IPS-20b (cell line): Measurements from ENCODE around the gene CSF3.
"Not testable (repeated sequence)": the region's sequence is repeated elsewhere in the genome, so short reads cannot be mapped to it uniquely, and the experiment has no call there.

ENCODE experiments used
- H3K27ac ChIP-seq: one replicate; pipeline ENCODE4 v1.5.1; 2013; ENCODE audit warnings: low read length
- H3K27me3 ChIP-seq: 2 replicates; pipeline ENCODE4 v1.6.1; 2013; ENCODE audit warnings: mild to moderate bottlenecking, low read length, inconsistent platforms; ENCODE audit not compliant: insufficient read depth
- H3K36me3 ChIP-seq: 2 replicates; pipeline ENCODE4 v1.6.1; 2013; ENCODE audit warnings: low read depth, mild to moderate bottlenecking, inconsistent platforms, low read length, moderate library complexity; ENCODE audit not compliant: insufficient read depth
- H3K4me1 ChIP-seq: 2 replicates; pipeline ENCODE4 v1.6.1; 2013; ENCODE audit warnings: mild to moderate bottlenecking, control low read depth, inconsistent platforms, low read length, moderate library complexity; ENCODE audit not compliant: insufficient read depth
- H3K4me3 ChIP-seq: 2 replicates; pipeline ENCODE4 v1.5.1; 2013; ENCODE audit warnings: mild to moderate bottlenecking, low read length, inconsistent platforms
- H3K9ac ChIP-seq: 2 replicates; pipeline ENCODE4 v1.6.1; 2013; ENCODE audit warnings: low read depth, mild to moderate bottlenecking, inconsistent platforms, low read length, moderate library complexity
- H3K9me3 ChIP-seq: 2 replicates; pipeline ENCODE4 v1.6.1; 2013; ENCODE audit warnings: mild to moderate bottlenecking, low read depth, low read length, inconsistent platforms; ENCODE audit not compliant: insufficient read depth

The CSF3 gene

DNA sequence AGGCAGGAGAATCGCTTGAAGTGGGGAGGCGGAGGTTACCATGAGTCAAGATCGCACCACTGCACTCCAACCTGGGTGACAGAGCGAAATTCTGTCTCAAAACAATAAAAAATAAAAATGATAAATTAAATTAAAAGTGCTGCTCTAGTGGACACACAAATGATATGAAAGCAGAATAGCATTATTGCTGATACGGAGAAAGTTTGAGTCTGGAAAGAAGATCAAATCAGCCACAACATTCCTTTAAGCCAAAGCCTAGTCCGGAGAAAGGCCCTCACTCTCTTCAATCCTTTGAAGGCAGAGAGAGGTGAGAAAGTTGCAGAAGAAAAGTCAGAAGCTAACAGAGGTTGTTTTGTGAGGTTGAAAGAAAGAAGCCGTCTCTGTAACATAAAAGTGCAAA is 15.1 kb upstream of the CSF3 start:
- no peaks in the 10 kb centered on the region for H3K9me3 ChIP-seq
- H3K9ac ChIP-seq = no peak overlapping the region
- peaks cover 29% of the 10 kb centered on the region for H3K36me3 ChIP-seq
- H3K27ac ChIP-seq = no peak overlapping the region
- no peak overlapping the region for H3K4me3 ChIP-seq
- H3K4me1 ChIP-seq = no peaks in the 10 kb centered on the region
- H3K27me3 ChIP-seq = no peaks in the 10 kb centered on the region

DNA sequence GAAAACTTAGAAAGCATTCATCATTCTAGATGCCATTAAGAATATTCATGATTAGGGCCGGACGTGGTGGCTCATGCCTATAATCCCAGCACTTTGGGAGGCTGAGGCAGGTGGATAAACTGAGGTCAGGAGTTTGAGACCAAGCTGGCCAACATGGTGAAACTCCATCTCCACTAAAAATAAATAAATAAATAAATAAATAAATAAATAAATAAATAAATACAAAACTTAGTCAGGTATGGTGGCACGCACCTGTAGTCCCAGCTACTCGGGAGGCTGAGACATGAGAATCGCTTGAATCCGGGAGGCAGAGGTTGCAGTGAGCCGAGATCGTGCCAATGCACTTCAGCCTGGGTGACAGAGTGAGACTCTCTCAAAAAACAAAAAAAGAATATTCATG is 13.9 kb upstream of the CSF3 start:
- peaks cover 18% of the 10 kb centered on the region for H3K36me3 ChIP-seq
- not testable (repeated sequence) for H3K4me3 ChIP-seq, H3K27ac ChIP-seq, H3K9me3 ChIP-seq, H3K27me3 ChIP-seq, H3K9ac ChIP-seq, H3K4me1 ChIP-seq

DNA sequence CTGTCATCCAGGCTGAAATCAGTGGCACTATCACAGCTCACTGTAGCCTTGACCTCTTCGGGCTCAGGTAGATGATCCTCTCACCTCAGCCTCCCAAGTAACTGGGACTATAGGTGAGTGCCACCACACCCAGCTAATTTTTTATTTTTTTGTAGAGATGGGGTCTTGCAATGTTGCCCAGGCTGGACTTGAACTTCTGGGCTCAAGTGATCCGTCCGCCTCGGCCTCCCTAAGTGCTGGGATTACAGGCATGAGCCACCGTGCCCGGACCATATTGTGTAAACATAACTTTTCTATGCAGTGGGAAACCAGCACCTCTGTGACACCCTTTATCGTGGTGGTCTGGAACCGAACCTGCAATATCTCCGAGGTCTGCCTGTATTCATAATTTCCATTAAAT is 11.2 kb upstream of the CSF3 start:
- no peaks in the 10 kb centered on the region for H3K36me3 ChIP-seq
- no peak overlapping the region for H3K4me3 ChIP-seq
- no peaks in the 10 kb centered on the region for H3K9me3 ChIP-seq
- no peak overlapping the region for H3K27ac ChIP-seq
- H3K27me3 ChIP-seq = no peaks in the 10 kb centered on the region
- H3K4me1 ChIP-seq = no peaks in the 10 kb centered on the region
- H3K9ac ChIP-seq = no peak overlapping the region

DNA sequence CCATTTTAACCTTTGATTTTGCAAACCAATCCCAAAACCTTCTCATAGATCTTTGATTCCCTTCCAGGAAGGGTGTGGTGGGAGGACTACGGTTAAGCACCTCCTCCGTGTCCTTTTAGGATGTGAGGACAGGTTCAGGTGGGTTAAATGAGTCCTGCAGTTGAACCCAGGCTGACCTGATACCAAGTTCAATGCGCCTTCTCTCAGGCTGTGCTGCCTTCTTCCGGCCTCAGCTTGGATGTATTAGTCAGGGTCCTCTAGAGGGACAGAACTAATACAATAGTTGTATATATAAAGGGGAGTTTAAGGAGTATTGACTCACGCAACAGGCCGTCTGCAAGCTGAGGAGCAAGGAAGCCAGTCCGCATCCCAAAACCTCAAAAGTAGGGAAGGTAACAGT is 10.5 kb upstream of the CSF3 start:
- H3K9ac ChIP-seq = no peak overlapping the region
- no peak overlapping the region for H3K27ac ChIP-seq
- no peaks in the 10 kb centered on the region for H3K27me3 ChIP-seq
- no peaks in the 10 kb centered on the region for H3K36me3 ChIP-seq
- H3K4me1 ChIP-seq = no peaks in the 10 kb centered on the region
- no peak overlapping the region for H3K4me3 ChIP-seq
- no peaks in the 10 kb centered on the region for H3K9me3 ChIP-seq

DNA sequence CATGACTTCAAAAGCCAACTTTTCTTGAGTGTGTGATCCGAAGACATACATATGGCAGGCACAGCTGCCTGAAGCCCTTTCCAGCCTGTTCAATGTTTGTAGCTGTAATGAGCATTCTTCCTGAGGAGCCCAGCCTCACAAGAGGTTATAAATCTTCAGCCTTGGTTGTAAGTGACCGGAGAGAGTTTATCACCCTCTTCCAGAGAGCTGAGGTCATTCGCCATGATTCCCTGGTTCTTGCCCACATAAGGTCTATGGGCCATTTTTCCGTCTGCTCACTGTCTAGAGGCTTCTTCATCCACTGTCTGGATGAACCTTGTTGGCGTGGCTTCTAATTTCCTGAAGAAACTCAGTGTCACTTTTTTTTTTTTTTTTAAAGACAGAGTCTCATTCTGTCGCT is 9.7 kb upstream of the CSF3 start:
- H3K27me3 ChIP-seq = no peaks in the 10 kb centered on the region
- H3K36me3 ChIP-seq = no peaks in the 10 kb centered on the region
- no peaks in the 10 kb centered on the region for H3K4me1 ChIP-seq
- H3K9ac ChIP-seq = no peak overlapping the region
- no peak overlapping the region for H3K27ac ChIP-seq
- no peak overlapping the region for H3K4me3 ChIP-seq
- H3K9me3 ChIP-seq = no peaks in the 10 kb centered on the region

DNA sequence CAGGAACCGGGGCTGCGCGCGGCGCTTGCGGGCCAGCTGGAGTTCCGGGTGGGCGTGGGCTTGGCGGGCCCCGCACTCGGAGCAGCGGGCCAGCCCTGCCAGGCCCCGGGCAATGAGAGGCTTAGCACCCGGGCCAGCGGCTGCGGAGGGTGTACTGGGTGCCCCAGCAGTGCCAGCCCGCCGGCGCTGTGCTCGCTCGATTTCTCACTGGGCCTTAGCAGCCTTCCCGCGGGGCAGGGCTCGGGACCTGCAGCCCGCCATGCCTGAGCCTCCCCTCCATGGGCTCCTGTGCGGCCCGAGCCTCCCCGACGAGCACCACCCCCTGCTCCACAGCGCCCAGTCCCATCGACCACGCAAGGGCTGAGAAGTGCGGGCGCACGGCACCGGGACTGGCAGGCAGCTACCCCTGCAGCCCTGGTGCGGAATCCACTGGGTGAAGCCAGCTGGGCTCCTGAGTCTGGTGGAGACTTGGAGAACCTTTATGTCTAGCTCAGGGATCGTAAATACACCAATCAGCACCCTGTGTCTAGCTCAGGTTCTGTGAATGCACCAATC is 4.2 kb upstream of the CSF3 start:
- not testable (repeated sequence) for H3K36me3 ChIP-seq, H3K27me3 ChIP-seq, H3K9ac ChIP-seq, H3K27ac ChIP-seq, H3K4me1 ChIP-seq, H3K4me3 ChIP-seq, H3K9me3 ChIP-seq

DNA sequence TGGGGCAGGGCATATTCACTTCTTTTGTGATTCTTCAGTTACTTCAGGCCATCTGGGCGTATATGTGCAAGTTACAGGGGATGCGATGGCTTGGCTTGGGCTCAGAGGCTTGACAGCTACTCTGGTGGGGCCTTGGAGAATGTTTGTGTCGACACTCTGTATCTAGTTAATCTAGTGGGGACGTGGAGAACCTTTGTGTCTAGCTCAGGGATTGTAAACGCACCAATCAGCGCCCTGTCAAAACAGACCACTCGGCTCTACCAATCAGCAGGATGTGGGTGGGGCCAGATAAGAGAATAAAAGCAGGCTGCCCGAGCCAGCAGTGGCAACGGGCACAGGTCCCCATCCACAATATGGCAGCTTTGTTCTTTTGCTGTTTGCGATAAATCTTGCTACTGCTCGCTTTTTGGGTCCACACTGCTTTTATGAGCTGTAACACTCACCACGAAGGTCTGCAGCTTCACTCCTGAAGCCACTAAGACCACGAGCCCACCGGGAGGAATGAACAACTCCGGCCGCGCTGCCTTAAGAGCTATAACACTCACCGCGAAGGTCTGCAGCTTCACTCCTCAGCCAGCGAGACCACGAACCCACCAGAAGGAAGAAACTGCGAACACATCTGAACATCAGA is 3.1 kb upstream of the CSF3 start:
- not testable (repeated sequence) for H3K27me3 ChIP-seq, H3K4me1 ChIP-seq

DNA sequence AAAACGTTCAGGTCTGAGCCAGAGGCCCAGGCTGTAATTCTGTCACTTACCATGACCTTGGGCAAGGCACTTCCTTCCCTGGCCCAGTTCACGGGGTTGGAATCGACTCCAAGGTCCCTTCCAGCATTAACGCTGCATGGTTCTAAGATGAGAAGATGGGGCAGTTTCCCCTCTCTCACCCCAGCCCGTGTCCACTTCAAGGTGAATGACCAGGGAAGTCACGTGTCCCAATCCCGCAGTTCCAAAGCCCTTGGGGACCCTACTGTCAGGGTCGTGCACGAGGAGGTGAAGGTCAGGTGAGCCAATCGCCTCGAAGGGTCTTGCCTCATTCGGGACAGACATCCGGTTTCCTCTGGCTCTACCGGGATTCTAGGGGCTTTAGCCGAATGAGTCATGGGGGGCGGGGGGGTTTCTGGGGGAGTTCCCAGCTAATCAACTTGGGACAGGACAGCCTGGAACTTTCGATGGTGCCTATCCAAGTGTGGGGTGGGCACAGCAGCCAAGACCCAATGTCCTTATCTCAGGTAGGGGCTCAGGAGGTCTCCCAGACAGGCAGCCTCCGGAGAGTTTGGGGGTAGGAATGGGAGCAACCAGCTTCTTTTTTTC is 762 bp upstream of the CSF3 start:
- Histone ChIP-seq H3K36me3 (peaks cover 6% of the 10 kb centered on the region; the same call in 1 of the 2 replicates), H3K4me3 (no peak overlapping the region), H3K27me3 (no peaks in the 10 kb centered on the region), H3K27ac (no peak overlapping the region), H3K9ac (no peak overlapping the region), H3K4me1 (peaks cover 15% of the 10 kb centered on the region; the same call in 1 of the 2 replicates), H3K9me3 (no peaks in the 10 kb centered on the region)

More for the DNA sequence above, 3.1 kb upstream of the CSF3 start:
- not testable (repeated sequence) for H3K9me3 ChIP-seq, H3K36me3 ChIP-seq, H3K9ac ChIP-seq, H3K27ac ChIP-seq, H3K4me3 ChIP-seq

DNA sequence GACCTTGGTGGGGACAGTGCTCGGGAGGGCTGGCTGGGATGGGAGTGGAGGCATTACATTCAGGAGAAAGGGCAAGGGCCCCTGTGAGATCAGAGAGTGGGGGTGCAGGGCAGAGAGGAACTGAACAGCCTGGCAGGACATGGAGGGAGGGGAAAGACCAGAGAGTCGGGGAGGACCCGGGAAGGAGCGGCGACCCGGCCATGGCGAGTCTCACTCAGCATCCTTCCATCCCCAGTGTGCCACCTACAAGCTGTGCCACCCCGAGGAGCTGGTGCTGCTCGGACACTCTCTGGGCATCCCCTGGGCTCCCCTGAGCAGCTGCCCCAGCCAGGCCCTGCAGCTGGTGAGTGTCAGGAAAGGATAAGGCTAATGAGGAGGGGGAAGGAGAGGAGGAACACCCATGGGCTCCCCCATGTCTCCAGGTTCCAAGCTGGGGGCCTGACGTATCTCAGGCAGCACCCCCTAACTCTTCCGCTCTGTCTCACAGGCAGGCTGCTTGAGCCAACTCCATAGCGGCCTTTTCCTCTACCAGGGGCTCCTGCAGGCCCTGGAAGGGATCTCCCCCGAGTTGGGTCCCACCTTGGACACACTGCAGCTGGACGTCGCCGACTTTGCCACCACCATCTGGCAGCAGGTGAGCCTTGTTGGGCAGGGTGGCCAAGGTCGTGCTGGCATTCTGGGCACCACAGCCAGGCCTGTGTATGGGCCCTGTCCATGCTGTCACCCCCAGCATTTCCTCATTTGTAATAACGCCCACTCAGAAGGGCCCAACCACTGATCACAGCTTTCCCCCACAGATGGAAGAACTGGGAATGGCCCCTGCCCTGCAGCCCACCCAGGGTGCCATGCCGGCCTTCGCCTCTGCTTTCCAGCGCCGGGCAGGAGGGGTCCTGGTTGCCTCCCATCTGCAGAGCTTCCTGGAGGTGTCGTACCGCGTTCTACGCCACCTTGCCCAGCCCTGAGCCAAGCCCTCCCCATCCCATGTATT is 1.1 kb downstream of the CSF3 start:
- Histone ChIP-seq H3K9ac (no peak overlapping the region), H3K27me3 (no peaks in the 10 kb centered on the region), H3K9me3 (no peaks in the 10 kb centered on the region), H3K4me1 (peaks cover 16% of the 10 kb centered on the region; the same call in 1 of the 2 replicates), H3K4me3 (no peak overlapping the region), H3K27ac (no peak overlapping the region), H3K36me3 (peaks cover 20% of the 10 kb centered on the region)

DNA sequence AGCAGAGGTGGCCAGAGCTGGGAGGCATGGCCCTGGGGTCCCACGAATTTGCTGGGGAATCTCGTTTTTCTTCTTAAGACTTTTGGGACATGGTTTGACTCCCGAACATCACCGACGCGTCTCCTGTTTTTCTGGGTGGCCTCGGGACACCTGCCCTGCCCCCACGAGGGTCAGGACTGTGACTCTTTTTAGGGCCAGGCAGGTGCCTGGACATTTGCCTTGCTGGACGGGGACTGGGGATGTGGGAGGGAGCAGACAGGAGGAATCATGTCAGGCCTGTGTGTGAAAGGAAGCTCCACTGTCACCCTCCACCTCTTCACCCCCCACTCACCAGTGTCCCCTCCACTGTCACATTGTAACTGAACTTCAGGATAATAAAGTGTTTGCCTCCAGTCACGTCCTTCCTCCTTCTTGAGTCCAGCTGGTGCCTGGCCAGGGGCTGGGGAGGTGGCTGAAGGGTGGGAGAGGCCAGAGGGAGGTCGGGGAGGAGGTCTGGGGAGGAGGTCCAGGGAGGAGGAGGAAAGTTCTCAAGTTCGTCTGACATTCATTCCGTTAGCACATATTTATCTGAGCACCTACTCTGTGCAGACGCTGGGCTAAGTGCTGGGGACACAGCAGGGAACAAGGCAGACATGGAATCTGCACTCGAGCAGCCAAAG is 2.3 kb downstream of the CSF3 start:
- H3K27ac ChIP-seq = no peak overlapping the region
- peak overlapping the region; percentile 57; the same call in 1 of the 2 replicates for H3K9ac ChIP-seq
- no peaks in the 10 kb centered on the region for H3K27me3 ChIP-seq
- H3K9me3 ChIP-seq = no peaks in the 10 kb centered on the region
- peaks cover 16% of the 10 kb centered on the region; the same call in 1 of the 2 replicates for H3K4me1 ChIP-seq
- no peak overlapping the region for H3K4me3 ChIP-seq
- H3K36me3 ChIP-seq = peaks cover 33% of the 10 kb centered on the region
